Measurements from ENCODE around the gene DOK7. TPM values are rescaled to one million over a fixed set of nuclear protein-coding genes. Genes with fewer than 3 reads are reported as not detected.

DOK7 gene
- total RNA-seq, 2 experiments from 2014 or later, result not detected

- Histone ChIP-seq H3K4me3 (ENCODE audit: low read length) (no peak overlapping the region), H3K9me3 (ENCODE audit: control insufficient read depth in 1 of 2, insufficient read depth in 1 of 2, low read length in 2 of 2) (peaks cover 0 to 16% of the 10 kb centered on the region in 2 experiments), H3K27ac (ENCODE audit: low read depth in 1 of 2, low read length in 2 of 2) (no peak overlapping the region), H3K27me3 (ENCODE audit: control insufficient read depth in 1 of 2, insufficient read depth in 2 of 2, low read length in 2 of 2) (peaks cover 15 to 44% of the 10 kb centered on the region in 2 experiments), H3K4me1 (ENCODE audit: insufficient read depth, low read length) (no peaks in the 10 kb centered on the region), H3K36me3 (ENCODE audit: insufficient read depth, low read length) (no peaks in the 10 kb centered on the region)
- H3K4me3 Mint-ChIP-seq, result no peak overlapping the region
- H3K9me3 Mint-ChIP-seq, result no peaks in the 10 kb centered on the region
- intact Hi-C loops (cut with DNase I, micrococcal nuclease), result no loop called here
- no peaks in the 10 kb centered on the region for H3K4me1 Mint-ChIP-seq (ENCODE audit: low read depth)
- ATAC-seq (ENCODE audit: poor library complexity) (no peak), DNase-seq (no peak)
- H3K27me3 Mint-ChIP-seq, result peaks cover 32% of the 10 kb centered on the region
- H3K27ac Mint-ChIP-seq, result no peak overlapping the region
- no peak for TF ChIP-seq CTCF (IDR thresholded peaks at IDR 0.05)
- ChIA-PET POLR2A (no interaction called here), CTCF (no interaction called here)
- H3K36me3 Mint-ChIP-seq (ENCODE audit: low read depth), result no peaks in the 10 kb centered on the region
These were observed 29.9 kb downstream of the DOK7 start for GRCh38 chr4:3492741-3493719.

GRCh38 chr4:3493720-3494461 lies 30.8 kb downstream of the DOK7 start:
- intact Hi-C loops (cut with DNase I, micrococcal nuclease), result no loop called here
- Histone ChIP-seq H3K9me3 (ENCODE audit: control insufficient read depth in 1 of 2, insufficient read depth in 1 of 2, low read length in 2 of 2) (peaks cover 0 to 16% of the 10 kb centered on the region in 2 experiments), H3K27me3 (ENCODE audit: control insufficient read depth in 1 of 2, insufficient read depth in 2 of 2, low read length in 2 of 2) (peaks cover 15 to 44% of the 10 kb centered on the region in 2 experiments), H3K4me3 (ENCODE audit: low read length) (no peak overlapping the region), H3K36me3 (ENCODE audit: insufficient read depth, low read length) (no peaks in the 10 kb centered on the region), H3K4me1 (ENCODE audit: insufficient read depth, low read length) (no peaks in the 10 kb centered on the region), H3K27ac (ENCODE audit: low read depth in 1 of 2, low read length in 2 of 2) (no peak overlapping the region)
- Mint-ChIP-seq H3K27ac (no peak overlapping the region), H3K4me3 (no peak overlapping the region), H3K9me3 (no peaks in the 10 kb centered on the region), H3K36me3 (ENCODE audit: low read depth) (no peaks in the 10 kb centered on the region), H3K4me1 (ENCODE audit: low read depth) (no peaks in the 10 kb centered on the region), H3K27me3 (peaks cover 26% of the 10 kb centered on the region)
- ChIA-PET POLR2A (no interaction called here), CTCF (no interaction called here)
- ATAC-seq (ENCODE audit: poor library complexity) (no peak), DNase-seq (no peak)
- no peak for TF ChIP-seq CTCF (IDR thresholded peaks at IDR 0.05)

- no peaks in the 10 kb centered on the region for H3K4me1 Mint-ChIP-seq (ENCODE audit: low read depth)
- Histone ChIP-seq H3K4me3 (ENCODE audit: low read length) (no peak overlapping the region), H3K27me3 (ENCODE audit: control insufficient read depth in 1 of 2, insufficient read depth in 2 of 2, low read length in 2 of 2) (peaks cover 15 to 44% of the 10 kb centered on the region in 2 experiments), H3K27ac (ENCODE audit: low read depth in 1 of 2, low read length in 2 of 2) (no peak overlapping the region), H3K4me1 (ENCODE audit: insufficient read depth, low read length) (no peaks in the 10 kb centered on the region), H3K9me3 (ENCODE audit: control insufficient read depth in 1 of 2, insufficient read depth in 1 of 2, low read length in 2 of 2) (peaks cover 0 to 16% of the 10 kb centered on the region in 2 experiments), H3K36me3 (ENCODE audit: insufficient read depth, low read length) (no peaks in the 10 kb centered on the region)
- ChIA-PET CTCF (no interaction called here), POLR2A (no interaction called here)
- H3K36me3 Mint-ChIP-seq (ENCODE audit: low read depth), result no peaks in the 10 kb centered on the region
- DNase-seq (no peak), ATAC-seq (ENCODE audit: poor library complexity) (no peak)
- intact Hi-C loops (cut with DNase I, micrococcal nuclease), result no loop called here
- TF ChIP-seq CTCF (IDR thresholded peaks at IDR 0.05), result no peak
- H3K4me3 Mint-ChIP-seq, result no peak overlapping the region
- no peak overlapping the region for H3K27ac Mint-ChIP-seq
- no peaks in the 10 kb centered on the region for H3K9me3 Mint-ChIP-seq
- H3K27me3 Mint-ChIP-seq, result peaks cover 20% of the 10 kb centered on the region
These were observed 31.4 kb downstream of the DOK7 start for GRCh38 chr4:3494462-3494871.

Measured in CD4-positive, alpha-beta T cell (primary cell).